Measurements from ENCODE around the gene CAPN14. TPM values are rescaled to one million over a fixed set of nuclear protein-coding genes. Genes with fewer than 3 reads are reported as not detected.

CAPN14 gene
- total RNA-seq, 1 donor from 2014 or later, result 0.27 TPM

- Histone ChIP-seq H3K9me3 (replicated peaks) (no peaks in the 10 kb centered on the region), H3K4me1 (peaks cover 22% of the 10 kb centered on the region), H3K4me3 (no peak overlapping the region), H3K27me3 (ENCODE audit: low read depth) (peaks cover 68% of the 10 kb centered on the region), H3K36me3 (no peaks in the 10 kb centered on the region), H3K27ac (replicated peaks) (no peak overlapping the region)
- DNase-seq, result no peak
- intact Hi-C loops (cut with micrococcal nuclease), result no loop called here
- TF ChIP-seq, protein P1, sequence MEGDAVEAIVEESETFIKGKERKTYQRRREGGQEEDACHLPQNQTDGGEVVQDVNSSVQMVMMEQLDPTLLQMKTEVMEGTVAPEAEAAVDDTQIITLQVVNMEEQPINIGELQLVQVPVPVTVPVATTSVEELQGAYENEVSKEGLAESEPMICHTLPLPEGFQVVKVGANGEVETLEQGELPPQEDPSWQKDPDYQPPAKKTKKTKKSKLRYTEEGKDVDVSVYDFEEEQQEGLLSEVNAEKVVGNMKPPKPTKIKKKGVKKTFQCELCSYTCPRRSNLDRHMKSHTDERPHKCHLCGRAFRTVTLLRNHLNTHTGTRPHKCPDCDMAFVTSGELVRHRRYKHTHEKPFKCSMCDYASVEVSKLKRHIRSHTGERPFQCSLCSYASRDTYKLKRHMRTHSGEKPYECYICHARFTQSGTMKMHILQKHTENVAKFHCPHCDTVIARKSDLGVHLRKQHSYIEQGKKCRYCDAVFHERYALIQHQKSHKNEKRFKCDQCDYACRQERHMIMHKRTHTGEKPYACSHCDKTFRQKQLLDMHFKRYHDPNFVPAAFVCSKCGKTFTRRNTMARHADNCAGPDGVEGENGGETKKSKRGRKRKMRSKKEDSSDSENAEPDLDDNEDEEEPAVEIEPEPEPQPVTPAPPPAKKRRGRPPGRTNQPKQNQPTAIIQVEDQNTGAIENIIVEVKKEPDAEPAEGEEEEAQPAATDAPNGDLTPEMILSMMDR (IDR thresholded peaks at IDR 0.05; ENCODE audit: borderline replicate concordance), result no peak
Observed at GRCh38 chr2:31136000-31136399, 81.3 kb downstream of the CAPN14 start.

GRCh38 chr2:31134480-31134879 lies 82.8 kb downstream of the CAPN14 start:
- H3K9me3 ChIP-seq (replicated peaks), result no peaks in the 10 kb centered on the region
- no peaks in the 10 kb centered on the region for H3K36me3 ChIP-seq
- H3K4me1 ChIP-seq, result peaks cover 27% of the 10 kb centered on the region
- H3K27me3 ChIP-seq (ENCODE audit: low read depth), result peaks cover 66% of the 10 kb centered on the region
- H3K4me3 ChIP-seq, result no peak overlapping the region
- H3K27ac ChIP-seq (replicated peaks), result no peak overlapping the region
- DNase-seq, result no peak
- TF ChIP-seq, protein P1 (IDR thresholded peaks at IDR 0.05; ENCODE audit: borderline replicate concordance), result no peak
- intact Hi-C loops (cut with micrococcal nuclease), result no loop called here

DNA sequence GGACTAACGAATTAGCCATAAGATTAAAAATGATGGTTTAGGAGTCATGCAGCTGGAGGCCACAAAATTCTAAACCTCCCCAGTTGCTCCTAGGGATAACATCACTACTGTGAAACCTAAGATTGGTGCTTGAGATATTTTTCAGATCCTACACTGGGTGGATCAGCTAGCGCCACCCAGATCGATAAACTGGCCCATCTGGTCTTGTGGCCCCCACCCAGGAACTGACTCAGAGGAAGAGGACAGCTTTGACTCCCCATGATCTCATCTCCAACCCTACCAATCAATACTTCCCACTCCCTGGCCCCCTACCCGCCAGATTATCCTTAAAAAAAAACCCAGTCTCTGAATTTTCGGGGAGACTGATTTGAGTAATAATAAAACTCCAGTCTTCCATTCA lies 84.5 kb downstream of the CAPN14 start:
- TF ChIP-seq, protein P1 (IDR thresholded peaks at IDR 0.05; ENCODE audit: borderline replicate concordance), result no peak
- H3K27ac ChIP-seq (replicated peaks), result no peak overlapping the region
- H3K9me3 ChIP-seq (replicated peaks), result no peaks in the 10 kb centered on the region
- H3K36me3 ChIP-seq, result no peaks in the 10 kb centered on the region
- peaks cover 54% of the 10 kb centered on the region for H3K27me3 ChIP-seq (ENCODE audit: low read depth)
- intact Hi-C loops (cut with micrococcal nuclease), result no loop called here
- no peak overlapping the region for H3K4me3 ChIP-seq
- no peak for DNase-seq
- peaks cover 15% of the 10 kb centered on the region for H3K4me1 ChIP-seq

DNA sequence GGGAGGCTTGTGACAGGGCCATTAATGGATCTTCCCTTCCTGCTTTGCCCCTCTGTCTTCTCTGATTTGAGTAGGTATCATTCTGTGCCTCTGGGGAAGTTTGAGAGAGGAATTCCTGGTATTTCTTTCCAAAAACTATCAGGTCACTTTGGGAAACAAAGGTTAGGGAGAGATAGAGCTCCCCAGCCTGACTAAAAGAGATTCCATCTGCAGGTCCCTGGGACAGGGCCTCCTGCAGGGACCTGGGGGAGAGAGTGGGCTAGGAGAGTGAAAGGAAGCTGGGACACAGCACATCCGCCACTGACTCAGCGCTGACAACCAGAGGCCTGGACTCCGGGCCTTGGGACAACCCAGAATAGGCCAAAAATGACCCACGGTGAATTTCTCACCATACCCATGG lies 85.4 kb downstream of the CAPN14 start:
- Histone ChIP-seq H3K9me3 (replicated peaks) (no peaks in the 10 kb centered on the region), H3K4me3 (no peak overlapping the region), H3K27me3 (ENCODE audit: low read depth) (peaks cover 45% of the 10 kb centered on the region), H3K4me1 (peaks cover 6% of the 10 kb centered on the region), H3K27ac (replicated peaks) (no peak overlapping the region), H3K36me3 (no peaks in the 10 kb centered on the region)
- DNase-seq, result no peak
- intact Hi-C loops (cut with micrococcal nuclease), result no loop called here
- TF ChIP-seq, protein P1 (IDR thresholded peaks at IDR 0.05; ENCODE audit: borderline replicate concordance), result no peak

DNA sequence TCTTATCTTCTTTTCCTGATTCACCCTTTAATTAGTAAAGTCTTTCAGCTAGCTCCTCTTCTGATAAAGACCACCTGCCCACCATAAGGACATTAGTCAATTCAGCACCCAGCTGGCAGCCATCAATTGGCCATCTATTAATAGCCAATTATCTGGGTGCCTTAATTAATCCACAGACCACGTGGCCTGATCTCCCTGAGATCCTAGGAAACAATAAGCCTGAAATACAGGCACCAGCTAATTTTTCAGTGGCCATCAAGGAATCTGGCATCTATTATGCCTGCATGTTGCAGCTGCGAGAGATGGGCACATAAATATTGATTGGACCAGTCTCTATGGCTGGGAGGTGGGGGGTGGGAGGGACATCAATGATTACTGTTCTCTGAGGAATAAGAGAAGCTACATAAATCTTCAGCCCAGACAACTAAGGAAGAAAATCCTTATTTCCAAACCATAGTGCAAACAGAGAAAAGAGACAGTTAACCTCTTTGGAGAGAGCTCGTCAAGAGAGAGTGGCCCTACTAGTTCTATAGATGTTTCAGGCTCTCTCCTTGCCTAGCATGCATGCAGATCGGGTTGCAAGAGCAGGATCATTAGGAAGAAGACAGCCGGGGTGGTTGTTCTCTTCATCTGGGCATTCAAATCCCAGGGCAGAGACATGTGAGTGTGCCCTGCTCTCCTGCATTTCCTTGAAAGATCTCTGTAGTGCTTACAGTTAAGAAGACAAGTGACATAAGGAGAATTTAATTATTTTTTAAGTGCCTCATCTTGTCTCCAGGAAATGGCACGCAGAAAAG lies 87.7 kb downstream of the CAPN14 start:
- H3K4me1 ChIP-seq, result peaks cover 5% of the 10 kb centered on the region
- no peaks in the 10 kb centered on the region for H3K36me3 ChIP-seq
- TF ChIP-seq, protein P1 (IDR thresholded peaks at IDR 0.05; ENCODE audit: borderline replicate concordance), result no peak
- H3K27ac ChIP-seq (replicated peaks), result no peak overlapping the region
- no peak for DNase-seq
- no peak overlapping the region for H3K4me3 ChIP-seq
- H3K9me3 ChIP-seq (replicated peaks), result no peaks in the 10 kb centered on the region
- intact Hi-C loops (cut with micrococcal nuclease), result no loop called here
- peaks cover 27% of the 10 kb centered on the region for H3K27me3 ChIP-seq (ENCODE audit: low read depth)
